ENCODE results near the gene ZDHHC13. TPM values are rescaled to one million over a fixed set of nuclear protein-coding genes. Genes with fewer than 3 reads are reported as not detected.

Gene ZDHHC13
- total RNA-seq, 2 donors from 2014 or later = 22.1 to 22.7 TPM

GRCh38 chr11:19191530-19192169, 74.7 kb downstream of the ZDHHC13 start:
- Mint-ChIP-seq H3K27me3 (no peaks in the 10 kb centered on the region), H3K4me1 (ENCODE audit: low read depth in 2 of 2) (no peaks in the 10 kb centered on the region), H3K9me3 (no peaks in the 10 kb centered on the region), H3K4me3 (no peak overlapping the region), H3K27ac (no peak overlapping the region), H3K36me3 (no peaks in the 10 kb centered on the region)
- DNase-seq (ENCODE audit: low spot score) = no peak
- no peak for ATAC-seq

GRCh38 chr11:19193916-19194315, 76.9 kb downstream of the ZDHHC13 start:
- no peak overlapping the region for H3K27ac Mint-ChIP-seq
- peaks cover 0 to 3% of the 10 kb centered on the region in 2 donors for H3K27me3 Mint-ChIP-seq
- no peak for ATAC-seq
- no peak overlapping the region for H3K4me3 Mint-ChIP-seq
- no peaks in the 10 kb centered on the region for H3K9me3 Mint-ChIP-seq
- H3K4me1 Mint-ChIP-seq (ENCODE audit: low read depth in 2 of 2) = no peaks in the 10 kb centered on the region
- H3K36me3 Mint-ChIP-seq = no peaks in the 10 kb centered on the region
- no peak for DNase-seq (ENCODE audit: low spot score)

- H3K27ac Mint-ChIP-seq = no peak overlapping the region
Measured at GRCh38 chr11:19194620-19195308, 77.8 kb downstream of the ZDHHC13 start.

DNA sequence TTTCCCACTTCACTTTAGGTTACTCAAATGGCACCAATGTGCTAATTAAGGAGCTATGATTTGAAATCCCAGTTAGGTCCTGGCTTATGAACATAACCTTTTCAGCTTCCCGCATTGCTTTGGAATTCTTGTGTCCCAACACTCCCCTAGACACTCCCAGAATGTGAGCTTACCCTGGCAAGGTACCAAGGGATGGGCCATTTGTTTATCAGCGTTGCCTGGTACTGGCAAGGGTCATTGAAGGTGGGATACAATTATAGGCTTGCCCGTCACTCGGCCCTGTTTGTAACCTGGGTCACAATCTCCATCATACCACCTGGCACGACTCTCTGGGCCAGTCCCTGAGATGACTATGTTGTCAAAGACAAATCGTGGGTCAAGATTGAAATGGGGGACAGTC, 79.5 kb downstream of the ZDHHC13 start:
- no peak overlapping the region for H3K27ac Mint-ChIP-seq
- H3K4me1 Mint-ChIP-seq (ENCODE audit: low read depth in 2 of 2) = no peaks in the 10 kb centered on the region
- no peak overlapping the region for H3K4me3 Mint-ChIP-seq
- peaks cover 0 to 8% of the 10 kb centered on the region in 2 donors for H3K27me3 Mint-ChIP-seq
- H3K9me3 Mint-ChIP-seq = no peaks in the 10 kb centered on the region
- ATAC-seq (no peak), DNase-seq (ENCODE audit: low spot score) (no peak)
- H3K36me3 Mint-ChIP-seq = no peaks in the 10 kb centered on the region

More at GRCh38 chr11:19194620-19195308, 77.8 kb downstream of the ZDHHC13 start:
- H3K27me3 Mint-ChIP-seq = peaks cover 0 to 3% of the 10 kb centered on the region in 2 donors
- no peaks in the 10 kb centered on the region for H3K36me3 Mint-ChIP-seq
- DNase-seq (ENCODE audit: low spot score) (no peak), ATAC-seq (no peak)
- H3K4me1 Mint-ChIP-seq (ENCODE audit: low read depth in 2 of 2) = no peaks in the 10 kb centered on the region
- H3K4me3 Mint-ChIP-seq = no peak overlapping the region
- no peaks in the 10 kb centered on the region for H3K9me3 Mint-ChIP-seq

DNA sequence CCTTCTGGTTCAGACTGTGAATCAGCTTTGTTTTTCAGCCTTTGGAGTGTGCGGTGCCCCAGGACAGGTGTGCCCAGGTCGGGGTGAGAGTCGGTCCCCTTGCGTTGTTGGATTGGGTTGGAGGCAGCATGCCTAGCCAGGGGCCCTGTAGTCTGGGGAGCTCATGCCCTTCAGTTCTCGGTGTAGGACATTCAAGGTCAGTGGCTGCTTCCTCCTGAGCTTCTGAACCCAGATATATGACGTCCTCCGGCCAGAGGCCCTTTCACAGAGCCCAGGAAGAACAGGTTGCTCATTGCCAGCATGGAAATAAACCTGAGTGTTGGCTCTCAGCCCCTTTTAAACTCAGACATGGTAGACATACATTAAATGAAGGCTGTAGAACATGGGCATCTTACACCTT, 82.1 kb downstream of the ZDHHC13 start:
- ATAC-seq (no peak), DNase-seq (ENCODE audit: low spot score) (no peak)
- H3K9me3 Mint-ChIP-seq = no peaks in the 10 kb centered on the region
- H3K4me3 Mint-ChIP-seq = no peak overlapping the region
- H3K27ac Mint-ChIP-seq = no peak overlapping the region
- no peaks in the 10 kb centered on the region for H3K36me3 Mint-ChIP-seq
- H3K27me3 Mint-ChIP-seq = peaks cover 0 to 8% of the 10 kb centered on the region in 2 donors
- no peaks in the 10 kb centered on the region for H3K4me1 Mint-ChIP-seq (ENCODE audit: low read depth in 2 of 2)

GRCh38 chr11:19199771-19200170, 82.8 kb downstream of the ZDHHC13 start:
- ATAC-seq (no peak), DNase-seq (ENCODE audit: low spot score) (no peak)
- Mint-ChIP-seq H3K4me3 (no peak overlapping the region), H3K27ac (no peak overlapping the region), H3K4me1 (ENCODE audit: low read depth in 2 of 2) (no peaks in the 10 kb centered on the region), H3K27me3 (peaks cover 0 to 8% of the 10 kb centered on the region in 2 donors), H3K36me3 (no peaks in the 10 kb centered on the region), H3K9me3 (no peaks in the 10 kb centered on the region)

DNA sequence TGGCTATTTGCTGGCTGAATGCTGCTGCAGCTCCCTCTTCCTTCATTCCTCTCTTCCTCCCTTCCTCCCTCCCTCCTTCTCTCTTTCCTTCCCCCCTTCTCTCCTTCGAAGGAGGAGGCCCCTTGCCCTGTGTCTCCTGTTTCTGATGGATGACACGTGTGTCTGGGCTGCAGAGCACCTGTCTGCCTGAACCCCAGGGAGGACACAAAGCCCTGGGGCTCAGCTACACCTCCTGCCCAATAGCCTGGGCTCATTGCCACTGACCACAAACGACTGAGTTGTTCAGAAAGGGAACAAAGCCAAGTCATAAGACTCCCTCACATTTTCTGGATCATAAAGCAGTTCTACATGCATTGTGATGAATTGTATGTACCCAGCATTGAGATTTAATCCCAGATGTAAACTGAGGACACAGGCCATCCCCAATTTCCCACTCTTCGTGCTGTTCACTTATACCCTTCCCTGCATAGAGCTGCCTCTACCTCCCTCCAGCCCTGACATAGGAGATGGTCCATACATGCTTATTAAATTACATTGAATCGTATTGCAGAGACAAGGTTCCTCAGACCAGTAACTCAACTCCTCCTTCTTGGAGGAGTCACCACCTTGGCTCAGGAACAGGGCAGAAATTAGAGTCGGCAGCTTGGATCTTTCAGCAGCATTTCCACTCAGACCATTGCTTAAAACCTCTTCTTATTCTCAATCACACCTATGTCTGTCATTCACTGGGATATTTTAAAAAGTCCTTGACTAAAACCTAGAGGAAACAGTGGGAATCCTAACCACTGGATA, 83.6 kb downstream of the ZDHHC13 start:
- no peaks in the 10 kb centered on the region for H3K36me3 Mint-ChIP-seq
- no peaks in the 10 kb centered on the region for H3K4me1 Mint-ChIP-seq (ENCODE audit: low read depth in 2 of 2)
- H3K9me3 Mint-ChIP-seq = no peaks in the 10 kb centered on the region
- ATAC-seq (no peak), DNase-seq (ENCODE audit: low spot score) (no peak)
- H3K27me3 Mint-ChIP-seq = peaks cover 0 to 8% of the 10 kb centered on the region in 2 donors
- no peak overlapping the region for H3K27ac Mint-ChIP-seq
- H3K4me3 Mint-ChIP-seq = no peak overlapping the region

- H3K36me3 Mint-ChIP-seq = no peaks in the 10 kb centered on the region
- no peaks in the 10 kb centered on the region for H3K4me1 Mint-ChIP-seq (ENCODE audit: low read depth in 2 of 2)
Measured at GRCh38 chr11:19201737-19202605, 85.0 kb downstream of the ZDHHC13 start, which contains the start of gene CSRP3. CSRP3 (minus strand) TSS chr11:19201983; CDS start chr11:19192448, 9,535 bp downstream.

DNA sequence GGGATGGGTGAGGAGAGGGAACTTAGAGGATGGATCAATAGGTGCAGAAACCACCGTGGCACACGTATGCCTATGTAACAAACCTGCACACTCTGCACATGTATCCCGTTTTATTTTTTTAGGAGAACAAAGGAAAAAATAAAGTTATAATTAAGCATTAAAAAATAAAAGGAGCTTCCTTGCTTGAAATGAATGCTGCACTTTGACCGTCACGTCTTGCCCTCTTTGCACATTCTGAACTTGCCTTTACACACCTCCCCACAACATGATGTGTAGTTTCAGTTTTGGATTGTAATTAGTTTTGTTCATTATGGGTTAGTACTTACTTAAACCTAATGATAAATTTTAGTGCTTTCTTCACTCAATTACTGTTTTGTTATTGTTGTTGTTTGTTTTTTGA, 87.9 kb downstream of the ZDHHC13 start:
- H3K27me3 Mint-ChIP-seq = peaks cover 18 to 20% of the 10 kb centered on the region in 2 donors
- no peaks in the 10 kb centered on the region for H3K4me1 Mint-ChIP-seq (ENCODE audit: low read depth in 2 of 2)

More at GRCh38 chr11:19201737-19202605, 85.0 kb downstream of the ZDHHC13 start, which contains the start of gene CSRP3:
- no peak within 1 kb of the TSS for H3K27ac Mint-ChIP-seq
- H3K4me3 Mint-ChIP-seq = no peak within 1 kb of the TSS
- no peaks in the 10 kb centered on the region for H3K9me3 Mint-ChIP-seq
- peaks cover under 1 to 10% of the 10 kb centered on the region in 2 donors for H3K27me3 Mint-ChIP-seq
- DNase-seq (ENCODE audit: low spot score) (no peak), ATAC-seq (no peak)

GRCh38 chr11:19208181-19208580, 91.2 kb downstream of the ZDHHC13 start:
- ATAC-seq (no peak), DNase-seq (ENCODE audit: low spot score) (no peak)
- H3K4me1 Mint-ChIP-seq (ENCODE audit: low read depth in 2 of 2) = no peaks in the 10 kb centered on the region
- H3K27me3 Mint-ChIP-seq = peaks cover 18 to 35% of the 10 kb centered on the region in 2 donors
- no peaks in the 10 kb centered on the region for H3K36me3 Mint-ChIP-seq
- H3K27ac Mint-ChIP-seq = no peak overlapping the region
- no peak overlapping the region for H3K4me3 Mint-ChIP-seq
- no peaks in the 10 kb centered on the region for H3K9me3 Mint-ChIP-seq

More for the DNA sequence above, 87.9 kb downstream of the ZDHHC13 start:
- no peak for ATAC-seq
- no peaks in the 10 kb centered on the region for H3K9me3 Mint-ChIP-seq
- no peak overlapping the region for H3K4me3 Mint-ChIP-seq
- H3K27ac Mint-ChIP-seq = no peak overlapping the region
- no peak for DNase-seq (ENCODE audit: low spot score)
- H3K36me3 Mint-ChIP-seq = no peaks in the 10 kb centered on the region

DNA sequence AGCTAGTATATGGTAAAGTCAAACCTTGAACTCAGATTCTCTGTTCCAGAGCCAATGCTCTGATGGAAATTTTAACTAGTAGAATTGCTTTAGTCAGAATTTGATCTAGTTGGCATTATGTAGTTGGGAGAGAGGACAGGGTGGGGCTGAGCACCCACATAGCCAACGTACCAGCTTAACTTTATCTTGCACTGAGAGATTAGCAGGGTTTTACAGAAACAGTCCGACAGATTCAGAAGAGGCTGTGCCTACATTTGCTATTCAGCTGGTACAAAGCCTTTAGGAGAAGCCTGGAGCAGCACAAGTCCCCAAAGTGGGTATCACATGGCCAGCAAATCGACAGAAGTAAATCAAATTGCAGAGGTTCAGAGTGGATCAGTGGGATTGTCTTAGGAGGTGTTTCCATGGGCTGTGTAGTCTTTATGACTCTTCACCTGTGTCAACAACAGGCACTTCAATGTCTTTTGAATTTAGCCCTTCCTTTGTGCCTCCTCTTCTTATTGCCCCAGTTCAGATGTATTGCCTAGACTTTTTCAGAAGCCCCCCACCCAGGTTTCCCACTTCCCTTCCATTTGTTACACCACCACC, 92.1 kb downstream of the ZDHHC13 start:
- Mint-ChIP-seq H3K9me3 (no peaks in the 10 kb centered on the region), H3K27me3 (peaks cover 20 to 37% of the 10 kb centered on the region in 2 donors), H3K4me1 (ENCODE audit: low read depth in 2 of 2) (no peaks in the 10 kb centered on the region), H3K27ac (no peak overlapping the region), H3K36me3 (no peaks in the 10 kb centered on the region), H3K4me3 (no peak overlapping the region)
- DNase-seq (ENCODE audit: low spot score) (no peak), ATAC-seq (no peak)

- ATAC-seq (no peak), DNase-seq (ENCODE audit: low spot score) (no peak)
- H3K36me3 Mint-ChIP-seq = no peaks in the 10 kb centered on the region
- H3K27me3 Mint-ChIP-seq = peaks cover 25 to 44% of the 10 kb centered on the region in 2 donors
- H3K4me3 Mint-ChIP-seq = no peak overlapping the region
- no peak overlapping the region for H3K27ac Mint-ChIP-seq
- H3K9me3 Mint-ChIP-seq = no peaks in the 10 kb centered on the region
- H3K4me1 Mint-ChIP-seq (ENCODE audit: low read depth in 2 of 2) = no peaks in the 10 kb centered on the region
Measured at GRCh38 chr11:19209617-19210370, 92.8 kb downstream of the ZDHHC13 start.
